Testis (tissue), 2 donors: ENCODE results near the gene PJA2.

Source experiments
- CTCF ChIP-seq, 3 experiments: fragments of 450-650 bp in 2 of 3; fragments of 200-600 bp in 1 of 3; sonication (generic) in 1 of 3; IDR thresholded peaks; one replicate each; pipeline ENCODE4 v1.5.1; 2016 to 2019; ENCODE audit warnings: antibody characterized with exemption in 3 of 3, mild to moderate bottlenecking in 2 of 3, moderate library complexity in 1 of 3
- POLR2A ChIP-seq: fragments of 450-650 bp; IDR thresholded peaks from one replicate; pipeline ENCODE4 v1.6.1; 2017; ENCODE audit warnings: antibody characterized with exemption, mild to moderate bottlenecking, moderate library complexity

DNA sequence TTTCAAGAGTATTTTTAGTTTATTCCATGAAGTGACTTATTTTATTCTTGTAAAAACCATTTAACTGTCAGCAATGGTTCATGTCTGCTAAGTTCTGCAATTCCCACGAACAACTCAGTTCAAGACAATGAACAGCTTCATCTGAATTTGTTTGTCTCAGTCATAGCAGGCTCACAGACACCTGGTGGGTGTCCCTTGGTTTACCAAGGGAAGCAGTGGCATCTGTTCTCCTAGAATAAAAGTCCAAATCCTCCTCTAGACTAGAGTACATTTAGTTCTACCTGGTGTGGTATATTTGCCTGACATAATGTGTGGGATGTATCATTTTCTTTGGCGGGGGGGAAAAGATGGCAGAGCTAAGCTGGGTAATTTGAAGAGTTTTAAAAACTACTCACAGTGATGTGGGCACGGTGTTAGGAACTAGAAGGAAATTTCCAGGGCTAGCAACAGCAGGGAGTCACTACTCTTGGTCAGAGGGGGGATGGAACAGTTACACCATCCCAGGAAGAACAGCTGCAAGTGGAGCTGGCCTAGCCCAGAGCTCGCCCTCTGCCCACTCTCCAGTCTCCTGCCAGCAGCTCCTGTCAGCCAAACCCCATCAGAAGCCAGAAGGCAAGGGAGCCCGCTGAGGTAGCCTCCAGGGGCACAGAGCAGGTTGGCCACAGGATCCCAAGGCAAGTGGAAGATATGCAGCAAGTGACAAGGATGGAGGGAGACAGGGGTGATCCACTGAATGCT, 100.3 kb downstream of the PJA2 start:
- TF ChIP-seq CTCF (IDR thresholded peaks at IDR 0.05) = no peak
- TF ChIP-seq POLR2A = no peak
